T-cell (primary cell): ENCODE results near the gene TAF1L. TPM values are rescaled to one million over a fixed set of nuclear protein-coding genes. Genes with fewer than 3 reads are reported as not detected.

Experiments used
- ATAC-seq, 4 experiments: fragments of 200-7000 bp in 3 of 4; fragments of 150-1000 bp in 1 of 4; cut with Tn5 transposase; replicated peaks in 1 of 4; 1 replicate in 3 of 4; 2 replicates in 1 of 4; pipeline ENCODE4 v1.10.0; 2021; ENCODE audit warnings: moderate library complexity in 3 of 4, mild to moderate bottlenecking in 2 of 4, moderate number of reproducible peaks in 1 of 4
- CTCF ChIA-PET, 2 donors: fragments of 300-600 bp; sonication (Branson Sonifier 250); formaldehyde crosslinking; loops; one replicate each; lab custom pipeline; 2022; ENCODE audit warnings: antibody characterized with exemption in 2 of 2; lab: Charles Lee
- POLR2A ChIA-PET, 2 donors: fragments of 300-600 bp; sonication (Branson Sonifier 250); formaldehyde crosslinking; loops; one replicate each; lab custom pipeline; 2022; ENCODE audit warnings: antibody characterized with exemption in 2 of 2; lab: Charles Lee
- DNase-seq, 35 experiments: peaks; one replicate each; pipeline versions ENCODE4 v3.0.0 to v3.0.0-alpha.2; 2013 to 2023
- H3K27ac ChIP-seq: one replicate; pipeline ENCODE4 v1.5.1; 2013; ENCODE audit warnings: low read length
- H3K27me3 ChIP-seq, 2 experiments: replicated peaks in 1 of 2; 1 replicate in 1 of 2; 2 replicates in 1 of 2; pipeline versions ENCODE4 v1.6.1 to v1.7.0; 2013; ENCODE audit warnings: low read length in 1 of 2, mixed read lengths in 1 of 2; ENCODE audit not compliant: control insufficient read depth in 2 of 2, insufficient read depth in 2 of 2; ENCODE audit errors: extremely low read depth in 1 of 2
- H3K36me3 ChIP-seq, 2 donors: 1 replicate in 1 of 2; 2 replicates in 1 of 2; pipeline versions ENCODE4 v1.6.1 to v1.7.0; 2013; ENCODE audit warnings: low read length in 1 of 2; ENCODE audit not compliant: control insufficient read depth in 2 of 2, insufficient read depth in 1 of 2; ENCODE audit errors: extremely low read depth in 1 of 2
- H3K4me1 ChIP-seq, 2 experiments: 1 replicate in 1 of 2; 2 replicates in 1 of 2; pipeline versions ENCODE4 v1.6.1 to v1.7.0; 2013; ENCODE audit warnings: low read length in 2 of 2, mixed read lengths in 1 of 2; ENCODE audit not compliant: insufficient read depth in 2 of 2, control insufficient read depth in 1 of 2; ENCODE audit errors: extremely low read depth in 1 of 2
- H3K4me3 ChIP-seq, 2 donors: 1 replicate in 1 of 2; 2 replicates in 1 of 2; pipeline versions ENCODE4 v1.5.1 to v1.7.0; 2013; ENCODE audit warnings: mild to moderate bottlenecking in 2 of 2, low read length in 1 of 2, moderate library complexity in 1 of 2; ENCODE audit not compliant: control insufficient read depth in 1 of 2; ENCODE audit errors: extremely low read depth in 1 of 2
- H3K9me3 ChIP-seq: 2 replicates; pipeline ENCODE4 v1.7.0; 2013
- H3K27ac Mint-ChIP-seq, 2 donors: one replicate each; pipeline ENCODE4 v1.8.0; 2020 to 2021; ENCODE audit warnings: mild to moderate bottlenecking in 2 of 2, mixed read lengths in 2 of 2
- H3K27me3 Mint-ChIP-seq, 2 donors: one replicate each; pipeline ENCODE4 v1.8.0; 2021 to 2022; ENCODE audit warnings: mixed read lengths in 2 of 2
- H3K36me3 Mint-ChIP-seq: one replicate; pipeline ENCODE4 v1.8.0; 2021; ENCODE audit warnings: mixed read lengths
- H3K4me1 Mint-ChIP-seq, 3 donors: one replicate each; pipeline ENCODE4 v1.8.0; 2020 to 2022; ENCODE audit warnings: mixed read lengths in 3 of 3, mild to moderate bottlenecking in 1 of 3
- H3K4me3 Mint-ChIP-seq, 3 donors: one replicate each; pipeline ENCODE4 v1.8.0; 2020 to 2022; ENCODE audit warnings: mild to moderate bottlenecking in 3 of 3, mixed read lengths in 3 of 3, moderate library complexity in 3 of 3
- H3K9me3 Mint-ChIP-seq, 3 donors: one replicate each; pipeline ENCODE4 v1.8.0; 2020 to 2022; ENCODE audit warnings: mixed read lengths in 3 of 3
- WGBS: methylation state at CpG from one replicate; pipeline ENCODE4 v1.1.5; 2013; ENCODE audit warnings: missing lambda C conversion rate; ENCODE audit not compliant: insufficient coverage; 5-methylcytosine and 5-hydroxymethylcytosine counted together
- total RNA-seq, 35 experiments: library from RNA in 6 of 35; stranded (reverse) in 6 of 35; fragments of 120-200 nt in 1 of 35; gene quantifications; one replicate each; pipeline versions ENCODE4 v1.2.1 to v1.2.4 and lab custom pipeline; 2013 to 2026

The TAF1L gene
- total RNA-seq, 5 donors from 2014 or later (not counting 1 experiment from before 2014, with no cell fraction given): not detected

GRCh38 chr9:32596096-32596865 is 39.2 kb downstream of the TAF1L start:
- Mint-ChIP-seq H3K27me3 (peaks cover 16 to 35% of the 10 kb centered on the region in 2 donors), H3K9me3 (no peaks in the 10 kb centered on the region), H3K27ac (no peak overlapping the region), H3K4me3 (no peak overlapping the region), H3K4me1 (no peaks in the 10 kb centered on the region), H3K36me3 (no peaks in the 10 kb centered on the region)
- POLR2A ChIA-PET: no interaction called here
- Histone ChIP-seq H3K27ac (no peak overlapping the region), H3K4me1 (no peaks in the 10 kb centered on the region), H3K27me3 (no peaks in the 10 kb centered on the region), H3K36me3 (no peaks in the 10 kb centered on the region), H3K9me3 (no peaks in the 10 kb centered on the region), H3K4me3 (no peak overlapping the region)
- CTCF ChIA-PET: interaction anchor here in 1 of 2 donors (0.6 kb wide), 1 partner anchor 15 kb away, joined by 3 read pairs; no protein-coding TSS in a partner anchor
- DNase-seq: no peak
- ATAC-seq: no peak
- WGBS: 50% methylated on average over 3 of the region's 4 CpGs

- ATAC-seq (no peak), DNase-seq (no peak)
- Mint-ChIP-seq H3K27me3 (peaks cover 18 to 34% of the 10 kb centered on the region in 2 donors), H3K36me3 (no peaks in the 10 kb centered on the region), H3K4me1 (no peaks in the 10 kb centered on the region), H3K9me3 (no peaks in the 10 kb centered on the region), H3K4me3 (no peak overlapping the region), H3K27ac (no peak overlapping the region)
- Histone ChIP-seq H3K36me3 (no peaks in the 10 kb centered on the region), H3K4me3 (no peak overlapping the region), H3K27me3 (peaks cover 0 to 2% of the 10 kb centered on the region in 2 experiments), H3K4me1 (no peaks in the 10 kb centered on the region), H3K9me3 (no peaks in the 10 kb centered on the region), H3K27ac (no peak overlapping the region)
- WGBS: no CpG with 5 or more reads among the region's 1 CpG
- CTCF ChIA-PET: interaction anchor here (1.2 to 3.0 kb wide), 4 partner anchors 9 to 212 kb away, joined by 3 to 24 read pairs (median 10); no protein-coding TSS in a partner anchor
- POLR2A ChIA-PET: no interaction called here
Observed at GRCh38 chr9:32590898-32591297, 44.6 kb downstream of the TAF1L start.

GRCh38 chr9:32590476-32590875 is 45.0 kb downstream of the TAF1L start:
- H3K27ac Mint-ChIP-seq: no peak overlapping the region
- peaks cover 19 to 31% of the 10 kb centered on the region in 2 donors for H3K27me3 Mint-ChIP-seq
- no peaks in the 10 kb centered on the region for H3K36me3 Mint-ChIP-seq
- H3K36me3 ChIP-seq: no peaks in the 10 kb centered on the region
- no peak for DNase-seq
- no peak overlapping the region for H3K27ac ChIP-seq
- WGBS: no CpG with 5 or more reads among the region's 2 CpGs
- no peaks in the 10 kb centered on the region for H3K9me3 Mint-ChIP-seq
- H3K9me3 ChIP-seq: no peaks in the 10 kb centered on the region
- H3K4me3 Mint-ChIP-seq: no peak overlapping the region
- no peak overlapping the region for H3K4me3 ChIP-seq
- no peaks in the 10 kb centered on the region for H3K4me1 Mint-ChIP-seq
- H3K4me1 ChIP-seq: no peaks in the 10 kb centered on the region
- peaks cover 0 to 4% of the 10 kb centered on the region in 2 experiments for H3K27me3 ChIP-seq
- ChIA-PET POLR2A (no interaction called here), CTCF (interaction anchor here (0.7 to 3.0 kb wide), 3 partner anchors 11 to 212 kb away, joined by 6 to 24 read pairs (median 16); no protein-coding TSS in a partner anchor)
- ATAC-seq: no peak

- Mint-ChIP-seq H3K27ac (no peak overlapping the region), H3K9me3 (no peaks in the 10 kb centered on the region), H3K4me1 (no peaks in the 10 kb centered on the region), H3K27me3 (peaks cover 24 to 33% of the 10 kb centered on the region in 2 donors), H3K4me3 (no peak overlapping the region), H3K36me3 (no peaks in the 10 kb centered on the region)
- H3K4me1 ChIP-seq: no peaks in the 10 kb centered on the region
- DNase-seq: peak in 1 of 35 experiments; percentile 39
- WGBS: 67% methylated on average over 1 of the region's 6 CpGs
- H3K9me3 ChIP-seq: no peaks in the 10 kb centered on the region
- no peak overlapping the region for H3K27ac ChIP-seq
- ATAC-seq: peak in 2 of 4 experiments; percentile 44 to 73
- ChIA-PET POLR2A (interaction anchor here in 1 of 2 donors (0.7 kb wide), 1 partner anchor 177 kb away, joined by 3 read pairs; no protein-coding TSS in a partner anchor), CTCF (interaction anchor here (0.6 to 3.0 kb wide), 11 partner anchors 9 to 1538 kb away, joined by 3 to 24 read pairs (median 5); partner anchors contain the start of gene ACO1 (in 1 of the 2))
- H3K36me3 ChIP-seq: no peaks in the 10 kb centered on the region
- H3K27me3 ChIP-seq: peaks cover 2 to 4% of the 10 kb centered on the region in 2 experiments
- H3K4me3 ChIP-seq: no peak overlapping the region
Observed at GRCh38 chr9:32589083-32589723, 46.3 kb downstream of the TAF1L start.

- POLR2A ChIA-PET: no interaction called here
- Mint-ChIP-seq H3K4me3 (no peak overlapping the region), H3K36me3 (no peaks in the 10 kb centered on the region), H3K4me1 (no peaks in the 10 kb centered on the region), H3K9me3 (no peaks in the 10 kb centered on the region), H3K27ac (no peak overlapping the region), H3K27me3 (peaks cover 22 to 33% of the 10 kb centered on the region in 2 donors)
- Histone ChIP-seq H3K36me3 (no peaks in the 10 kb centered on the region), H3K4me3 (no peak overlapping the region), H3K27ac (no peak overlapping the region), H3K9me3 (no peaks in the 10 kb centered on the region), H3K27me3 (peaks cover 3 to 4% of the 10 kb centered on the region in 2 experiments), H3K4me1 (no peaks in the 10 kb centered on the region)
- DNase-seq: no peak
- no peak for ATAC-seq
- CTCF ChIA-PET: interaction anchor here (0.9 to 3.0 kb wide), 6 partner anchors 8 to 209 kb away, joined by 3 to 24 read pairs (median 10); no protein-coding TSS in a partner anchor
Observed at GRCh38 chr9:32587901-32588300, 47.6 kb downstream of the TAF1L start.

GRCh38 chr9:32584784-32585183 is 50.7 kb downstream of the TAF1L start:
- ChIA-PET CTCF (interaction anchor here in 1 of 2 donors (0.9 to 9.2 kb wide), 3 partner anchors 13 to 207 kb away, joined by 3 to 338 read pairs (median 4); no protein-coding TSS in a partner anchor), POLR2A (no interaction called here)
- Histone ChIP-seq H3K4me3 (no peak overlapping the region), H3K27ac (no peak overlapping the region), H3K27me3 (peaks cover 2 to 3% of the 10 kb centered on the region in 2 experiments), H3K36me3 (no peaks in the 10 kb centered on the region), H3K4me1 (no peaks in the 10 kb centered on the region), H3K9me3 (no peaks in the 10 kb centered on the region)
- Mint-ChIP-seq H3K4me1 (no peaks in the 10 kb centered on the region), H3K36me3 (no peaks in the 10 kb centered on the region), H3K27ac (no peak overlapping the region), H3K27me3 (peaks cover 20 to 22% of the 10 kb centered on the region in 2 donors), H3K9me3 (no peaks in the 10 kb centered on the region), H3K4me3 (no peak overlapping the region)
- DNase-seq (no peak), ATAC-seq (no peak)
- no CpG with 5 or more reads among the region's 2 CpGs for WGBS
